Prostate gland (tissue), 2 donors: ENCODE measurements around the gene DLGAP1. TPM values are rescaled to one million over a fixed set of nuclear protein-coding genes. Genes with fewer than 3 reads are reported as not detected.

Experiments
- DNase-seq: peaks from one replicate; pipeline ENCODE4 v3.0.0-alpha.2; 2019; ENCODE audit warnings: low spot score
- H3K27ac ChIP-seq, 2 donors: fragments of 200-600 bp; sonication (generic); 2 replicates each; pipeline ENCODE4 v1.5.1; 2017 to 2019
- H3K27me3 ChIP-seq: fragments of 200-600 bp; sonication (generic); replicated peaks from 2 replicates; pipeline ENCODE4 v1.5.1; 2019; ENCODE audit not compliant: insufficient read depth
- H3K36me3 ChIP-seq, 2 donors: fragments of 200-600 bp; sonication (generic); 1 replicate in 1 of 2; 2 replicates in 1 of 2; pipeline versions ENCODE4 v1.5.1 to v1.8.1; 2017 to 2019
- H3K4me1 ChIP-seq: fragments of 200-600 bp; sonication (generic); replicated peaks from 2 replicates; pipeline ENCODE4 v1.5.1; 2019
- H3K4me3 ChIP-seq, 2 donors: fragments of 200-600 bp; sonication (generic); 2 replicates each; pipeline ENCODE4 v1.5.1; 2017 to 2019
- H3K9me3 ChIP-seq: fragments of 200-600 bp; sonication (generic); 2 replicates; pipeline ENCODE4 v1.5.1; 2017
- POLR2A ChIP-seq: fragments of 450-650 bp; IDR thresholded peaks from one replicate; pipeline ENCODE4 v1.6.1; 2016; ENCODE audit warnings: antibody characterized with exemption, mild to moderate bottlenecking
- POLR2AphosphoS5 ChIP-seq: sonication (generic); formaldehyde crosslinking; IDR thresholded peaks from one replicate; pipeline ENCODE4 v1.6.1; 2017; ENCODE audit warnings: antibody characterized with exemption
- WGBS: methylation state at CpG from one replicate; pipeline ENCODE4 v1.1.5; 2018; 5-methylcytosine and 5-hydroxymethylcytosine counted together
- intact Hi-C: fragments of 100-400 bp; cut with DNase I; formaldehyde crosslinking; loops from one replicate; pipeline ENCODE4 v1.14.2; 2022
- total RNA-seq, 2 donors: library from RNA; depleted of rRNA; stranded (reverse); fragments of >200 nt; gene quantifications; one replicate each; pipeline ENCODE4 v1.1.0, GENCODE V29; 2016
- TF ChIP-seq, protein P1 (sequence below), 4 experiments: fragments of 200-600 bp in 2 of 4; fragments of 450-650 bp in 2 of 4; sonication (generic) in 2 of 4; IDR thresholded peaks; 1 replicate in 3 of 4; 2 replicates in 1 of 4; pipeline ENCODE4 v1.5.1; 2016 to 2019; ENCODE audit warnings: antibody characterized with exemption in 4 of 4, mild to moderate bottlenecking in 2 of 4, moderate library complexity in 2 of 4

Gene DLGAP1
- total RNA-seq, 2 donors from 2014 or later, result 42.2 to 66.7 TPM

DNA sequence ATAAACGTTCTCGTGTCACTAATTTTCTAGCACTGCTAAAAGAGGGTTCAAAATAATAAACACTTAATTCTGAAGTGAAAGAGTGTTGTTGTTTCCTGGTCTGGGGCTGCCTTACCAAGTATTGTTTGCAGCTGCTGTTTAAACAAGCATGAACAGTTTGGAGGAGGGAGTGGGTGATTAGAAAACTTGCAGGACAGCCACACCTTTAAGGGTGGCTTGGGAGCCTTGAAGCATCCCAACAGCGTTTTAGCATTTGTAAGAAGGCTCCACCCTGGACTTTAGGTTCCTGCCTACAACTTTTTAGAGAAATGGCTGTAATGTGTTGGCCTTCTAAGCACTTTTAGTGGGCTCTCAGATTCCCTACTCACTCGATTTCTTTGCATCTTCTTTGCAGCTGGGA is 633.6 kb downstream of the DLGAP1 start:
- Histone ChIP-seq H3K4me3 (no peak overlapping the region), H3K36me3 (no peaks in the 10 kb centered on the region), H3K27ac (no peak overlapping the region), H3K9me3 (no peaks in the 10 kb centered on the region), H3K4me1 (no peaks in the 10 kb centered on the region), H3K27me3 (no peaks in the 10 kb centered on the region)
- intact Hi-C loops, result no loop called here
- WGBS, result 54% methylated on average over 4 of the region's 4 CpGs
- TF ChIP-seq, protein P1, sequence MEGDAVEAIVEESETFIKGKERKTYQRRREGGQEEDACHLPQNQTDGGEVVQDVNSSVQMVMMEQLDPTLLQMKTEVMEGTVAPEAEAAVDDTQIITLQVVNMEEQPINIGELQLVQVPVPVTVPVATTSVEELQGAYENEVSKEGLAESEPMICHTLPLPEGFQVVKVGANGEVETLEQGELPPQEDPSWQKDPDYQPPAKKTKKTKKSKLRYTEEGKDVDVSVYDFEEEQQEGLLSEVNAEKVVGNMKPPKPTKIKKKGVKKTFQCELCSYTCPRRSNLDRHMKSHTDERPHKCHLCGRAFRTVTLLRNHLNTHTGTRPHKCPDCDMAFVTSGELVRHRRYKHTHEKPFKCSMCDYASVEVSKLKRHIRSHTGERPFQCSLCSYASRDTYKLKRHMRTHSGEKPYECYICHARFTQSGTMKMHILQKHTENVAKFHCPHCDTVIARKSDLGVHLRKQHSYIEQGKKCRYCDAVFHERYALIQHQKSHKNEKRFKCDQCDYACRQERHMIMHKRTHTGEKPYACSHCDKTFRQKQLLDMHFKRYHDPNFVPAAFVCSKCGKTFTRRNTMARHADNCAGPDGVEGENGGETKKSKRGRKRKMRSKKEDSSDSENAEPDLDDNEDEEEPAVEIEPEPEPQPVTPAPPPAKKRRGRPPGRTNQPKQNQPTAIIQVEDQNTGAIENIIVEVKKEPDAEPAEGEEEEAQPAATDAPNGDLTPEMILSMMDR (IDR thresholded peaks at IDR 0.05), result no peak
- TF ChIP-seq POLR2A (no peak), POLR2AphosphoS5 (no peak)
- no peak for DNase-seq

DNA sequence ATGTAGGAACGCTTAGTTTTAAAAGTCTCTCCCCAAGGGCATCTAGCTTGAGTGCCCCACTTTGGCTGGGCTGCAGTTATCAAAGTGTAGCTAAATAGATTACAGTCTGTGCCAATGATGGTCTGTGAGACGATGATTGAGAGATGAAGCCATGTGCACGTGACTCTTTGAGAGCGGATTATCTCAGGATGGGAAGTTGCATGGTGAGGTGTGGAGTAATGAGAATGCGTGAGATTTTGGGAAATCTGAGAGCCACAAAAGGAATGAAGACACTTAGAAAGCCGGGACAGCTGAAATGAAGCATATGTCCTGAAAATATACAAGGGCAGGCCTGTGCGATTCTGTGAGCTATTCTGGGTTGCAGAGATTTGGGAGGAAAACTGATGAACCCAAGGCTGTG is 635.1 kb downstream of the DLGAP1 start:
- Histone ChIP-seq H3K27ac (no peak overlapping the region), H3K27me3 (no peaks in the 10 kb centered on the region), H3K36me3 (no peaks in the 10 kb centered on the region), H3K4me1 (no peaks in the 10 kb centered on the region), H3K4me3 (no peak overlapping the region), H3K9me3 (no peaks in the 10 kb centered on the region)
- 77% methylated on average over 7 of the region's 7 CpGs for WGBS
- TF ChIP-seq, protein P1 (IDR thresholded peaks at IDR 0.05), result no peak
- no peak for DNase-seq
- intact Hi-C loops, result no loop called here

DNA sequence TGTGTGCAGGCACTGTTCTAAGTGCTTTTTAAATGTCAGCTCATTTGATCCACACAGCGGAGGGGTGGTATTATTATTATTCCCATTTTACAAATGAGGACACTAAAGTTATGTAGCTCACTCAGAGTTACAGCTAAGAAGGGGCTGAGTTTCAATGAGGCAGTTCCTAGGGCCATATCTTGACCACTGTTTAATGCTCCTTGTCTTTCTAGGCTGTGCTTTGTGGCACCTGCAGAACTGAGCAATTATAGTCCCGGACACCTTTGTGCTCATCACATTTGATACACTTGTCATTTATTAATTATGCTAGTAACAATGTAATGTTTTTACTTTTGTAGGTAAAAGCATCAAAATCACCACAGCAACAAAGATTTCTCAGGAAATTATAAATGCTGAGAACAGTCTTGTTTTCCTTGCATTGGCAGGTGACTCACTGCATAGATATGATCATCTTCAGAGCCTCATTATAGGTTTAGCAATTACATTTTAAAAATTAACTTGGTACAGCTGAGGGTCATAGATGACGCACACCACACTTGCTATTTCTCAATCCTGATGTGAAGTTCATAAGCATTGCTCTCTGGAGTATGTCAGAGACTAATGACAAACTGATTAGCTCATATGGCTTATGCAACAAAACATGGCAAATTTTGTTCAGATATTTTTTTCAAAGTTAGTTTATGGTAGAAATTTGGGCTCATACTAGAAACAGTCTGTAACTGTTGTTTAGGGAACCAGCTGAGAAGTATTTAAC is 638.3 kb downstream of the DLGAP1 start:
- Histone ChIP-seq H3K27ac (no peak overlapping the region), H3K27me3 (no peaks in the 10 kb centered on the region), H3K4me1 (no peaks in the 10 kb centered on the region), H3K36me3 (no peaks in the 10 kb centered on the region), H3K9me3 (no peaks in the 10 kb centered on the region), H3K4me3 (no peak overlapping the region)
- WGBS, result 76% methylated on average over 3 of the region's 3 CpGs
- TF ChIP-seq POLR2A (no peak), POLR2AphosphoS5 (no peak)
- TF ChIP-seq, protein P1 (IDR thresholded peaks at IDR 0.05), result no peak
- no peak for DNase-seq
- intact Hi-C loops, result no loop called here

DNA sequence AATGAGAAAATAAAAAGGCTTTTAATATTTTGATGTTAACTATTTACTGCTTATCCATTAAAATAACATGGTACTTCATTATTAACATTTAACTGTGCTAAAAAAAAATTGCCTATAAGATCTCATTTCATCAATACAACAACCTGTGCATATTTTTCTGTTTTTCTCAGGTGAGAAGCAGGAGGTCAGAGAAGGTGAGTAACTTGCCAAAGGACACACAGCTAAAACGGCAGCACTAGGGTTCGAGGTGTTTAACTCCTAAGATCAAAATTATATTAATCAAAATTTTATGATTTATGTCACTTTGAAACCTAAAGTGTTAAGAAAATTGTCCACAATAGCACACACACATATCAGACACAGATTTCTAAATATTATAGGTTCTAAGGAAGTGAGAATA is 639.1 kb downstream of the DLGAP1 start:
- H3K27me3 ChIP-seq, result no peaks in the 10 kb centered on the region
- DNase-seq, result no peak
- H3K4me1 ChIP-seq, result no peaks in the 10 kb centered on the region
- WGBS, result 91% methylated on average over 2 of the region's 2 CpGs
- intact Hi-C loops, result no loop called here
- TF ChIP-seq POLR2AphosphoS5 (no peak), POLR2A (no peak)
- TF ChIP-seq, protein P1 (IDR thresholded peaks at IDR 0.05), result no peak
- no peak overlapping the region for H3K4me3 ChIP-seq
- no peaks in the 10 kb centered on the region for H3K9me3 ChIP-seq
- H3K27ac ChIP-seq, result no peak overlapping the region
- H3K36me3 ChIP-seq, result no peaks in the 10 kb centered on the region

DNA sequence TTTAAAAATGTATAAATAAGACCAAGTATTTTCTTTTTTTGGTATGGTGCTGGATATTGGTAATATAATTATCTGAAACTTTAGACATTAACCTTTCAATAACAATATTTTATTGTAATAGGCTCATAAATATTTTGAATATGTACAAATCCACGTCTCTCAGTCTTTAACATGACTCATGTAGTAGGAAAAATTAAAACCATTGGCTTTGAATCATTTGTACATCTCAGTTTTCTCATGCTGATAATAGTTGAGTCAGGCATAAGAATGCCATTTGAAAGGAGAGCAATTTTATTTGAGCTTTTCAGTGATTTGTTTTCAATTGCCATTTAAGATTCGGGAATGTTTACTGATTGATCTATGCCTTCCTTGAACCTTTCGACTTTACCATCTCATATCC is 640.3 kb downstream of the DLGAP1 start:
- Histone ChIP-seq H3K36me3 (no peaks in the 10 kb centered on the region), H3K4me1 (no peaks in the 10 kb centered on the region), H3K4me3 (no peak overlapping the region), H3K9me3 (no peaks in the 10 kb centered on the region), H3K27me3 (no peaks in the 10 kb centered on the region), H3K27ac (no peak overlapping the region)
- DNase-seq, result no peak
- WGBS, result 89% methylated on average over 3 of the region's 3 CpGs
- intact Hi-C loops, result no loop called here
- TF ChIP-seq POLR2A, result no peak
- TF ChIP-seq, protein P1 (IDR thresholded peaks at IDR 0.05), result no peak
- no peak for TF ChIP-seq POLR2AphosphoS5
